GM12875 (cell line): ENCODE measurements around the gene SLC26A1.
"Not testable (repeated sequence)": the region's sequence is repeated elsewhere in the genome, so short reads cannot be mapped to it uniquely, and the experiment has no call there.

Experiments used
- H3K4me3 ChIP-seq: one replicate; pipeline ENCODE4 v1.5.1; 2011; ENCODE audit warnings: low read depth, low read length, control low read depth
- CTCF ChIP-seq: IDR thresholded peaks from 2 replicates; pipeline ENCODE4 v1.5.1; 2011; ENCODE audit warnings: low read depth, mild to moderate bottlenecking, control low read depth, inconsistent platforms, low read length, moderate library complexity, borderline replicate concordance; ENCODE audit not compliant: insufficient read depth

Gene SLC26A1

GRCh38 chr4:1001561-1002130 is 8.4 kb upstream of the SLC26A1 start:
- TF ChIP-seq CTCF: no peak
- H3K4me3 ChIP-seq: no peak overlapping the region

GRCh38 chr4:1000686-1001260 is 7.6 kb upstream of the SLC26A1 start:
- H3K4me3 ChIP-seq: no peak overlapping the region
- TF ChIP-seq CTCF: no peak

- no peak for TF ChIP-seq CTCF
- no peak overlapping the region for H3K4me3 ChIP-seq
These were observed 6.8 kb upstream of the SLC26A1 start for GRCh38 chr4:999882-1000425.

GRCh38 chr4:999240-999863 is 6.1 kb upstream of the SLC26A1 start:
- H3K4me3 ChIP-seq: not testable (repeated sequence)

- TF ChIP-seq CTCF: no peak
These were observed 5.0 kb upstream of the SLC26A1 start for GRCh38 chr4:998096-998691.

GRCh38 chr4:997375-998071 is 4.3 kb upstream of the SLC26A1 start:
- no peak for TF ChIP-seq CTCF
- no peak overlapping the region for H3K4me3 ChIP-seq

More at GRCh38 chr4:998096-998691, 5.0 kb upstream of the SLC26A1 start:
- no peak overlapping the region for H3K4me3 ChIP-seq

- H3K4me3 ChIP-seq: no peak overlapping the region
These were observed 3.8 kb upstream of the SLC26A1 start for GRCh38 chr4:996997-997374.

More at GRCh38 chr4:996997-997374, 3.8 kb upstream of the SLC26A1 start:
- no peak for TF ChIP-seq CTCF
